ENCODE measurements around the gene GRID1. TPM values are rescaled to one million over a fixed set of nuclear protein-coding genes. Genes with fewer than 3 reads are reported as not detected.

GRID1 gene
- polyA plus RNA-seq, 1 of the 3 experiments (the other 2 are of a cell fraction) = 0.13 TPM

DNA sequence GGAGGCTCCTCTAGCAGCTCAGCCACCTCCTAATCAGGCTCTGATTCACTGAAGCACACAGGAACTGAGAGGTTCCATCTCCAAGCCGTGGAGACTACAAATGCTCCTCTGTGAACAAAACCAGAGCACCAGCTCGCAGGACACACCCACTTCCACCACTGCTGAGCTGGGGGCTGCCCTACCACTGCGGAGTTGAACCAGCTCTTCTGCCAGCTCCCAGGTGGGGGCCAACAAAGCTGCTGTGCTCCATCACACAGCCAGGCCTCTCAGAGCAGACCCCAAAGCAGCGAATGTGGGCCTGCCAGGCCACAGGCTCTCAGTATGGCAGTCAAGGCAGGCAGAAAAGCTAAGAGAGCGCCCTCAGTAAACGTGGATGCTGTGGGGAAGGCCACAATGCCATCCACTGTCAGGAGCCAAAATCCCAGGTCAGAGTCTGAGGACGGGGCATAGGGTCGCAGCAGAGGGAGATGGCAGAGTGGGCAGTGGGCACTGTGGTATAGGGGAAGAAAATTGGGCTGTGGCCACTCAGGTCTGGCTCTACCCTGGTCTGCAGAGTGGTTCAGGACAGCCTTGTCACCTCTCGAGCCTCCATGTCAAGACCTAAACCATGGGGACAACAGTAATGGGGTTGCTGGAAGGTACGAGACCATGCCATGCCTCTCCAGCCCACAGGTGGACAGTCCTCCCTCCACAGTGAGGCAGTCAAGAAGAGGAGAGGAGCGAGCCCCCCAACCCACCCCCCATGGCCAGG is 82.1 kb downstream of the GRID1 start:
- Histone ChIP-seq H3F3A (replicated peaks; ENCODE audit: insufficient read depth) (no peaks in the 10 kb centered on the region), H3K4me1 (ENCODE audit: control insufficient read depth in 1 of 2, insufficient read depth in 2 of 2, low read depth in 1 of 2, low read length in 1 of 2) (peaks cover 0 to 29% of the 10 kb centered on the region in 2 experiments; a peak in 1 of 4 replicates), H3K9me3 (no peaks in the 10 kb centered on the region), H3K27ac (ENCODE audit: low read depth in 2 of 2, low read length in 1 of 2) (peak overlapping the region in 1 of 2 experiments; percentile 70; a peak in 2 of 4 replicates), H2AFZ (ENCODE audit: low read depth) (no peak overlapping the region), H3K4me3 (ENCODE audit: low read depth in 2 of 2, low read length in 1 of 2) (no peak overlapping the region), H3K79me2 (ENCODE audit: insufficient read depth) (no peaks in the 10 kb centered on the region), H3K4me2 (no peak overlapping the region), H4K20me1 (ENCODE audit: insufficient read depth) (no peaks in the 10 kb centered on the region), H3K36me3 (replicated peaks in 1 of 2; ENCODE audit: control insufficient read depth in 1 of 2, insufficient read depth in 2 of 2, low read length in 1 of 2) (no peaks in the 10 kb centered on the region), H3K9ac (no peak overlapping the region), H3K9me2 (no peaks in the 10 kb centered on the region), H3K27me3 (ENCODE audit: insufficient read depth) (no peaks in the 10 kb centered on the region)
- no peak for DNase-seq
- no peak for TF ChIP-seq SIN3A (IDR thresholded peaks at IDR 0.05; ENCODE audit: borderline replicate concordance, low read depth, low read length)
- TF ChIP-seq RXRA (IDR thresholded peaks at IDR 0.05; ENCODE audit: borderline replicate concordance, low read depth) = no peak
- TF ChIP-seq, protein P1, sequence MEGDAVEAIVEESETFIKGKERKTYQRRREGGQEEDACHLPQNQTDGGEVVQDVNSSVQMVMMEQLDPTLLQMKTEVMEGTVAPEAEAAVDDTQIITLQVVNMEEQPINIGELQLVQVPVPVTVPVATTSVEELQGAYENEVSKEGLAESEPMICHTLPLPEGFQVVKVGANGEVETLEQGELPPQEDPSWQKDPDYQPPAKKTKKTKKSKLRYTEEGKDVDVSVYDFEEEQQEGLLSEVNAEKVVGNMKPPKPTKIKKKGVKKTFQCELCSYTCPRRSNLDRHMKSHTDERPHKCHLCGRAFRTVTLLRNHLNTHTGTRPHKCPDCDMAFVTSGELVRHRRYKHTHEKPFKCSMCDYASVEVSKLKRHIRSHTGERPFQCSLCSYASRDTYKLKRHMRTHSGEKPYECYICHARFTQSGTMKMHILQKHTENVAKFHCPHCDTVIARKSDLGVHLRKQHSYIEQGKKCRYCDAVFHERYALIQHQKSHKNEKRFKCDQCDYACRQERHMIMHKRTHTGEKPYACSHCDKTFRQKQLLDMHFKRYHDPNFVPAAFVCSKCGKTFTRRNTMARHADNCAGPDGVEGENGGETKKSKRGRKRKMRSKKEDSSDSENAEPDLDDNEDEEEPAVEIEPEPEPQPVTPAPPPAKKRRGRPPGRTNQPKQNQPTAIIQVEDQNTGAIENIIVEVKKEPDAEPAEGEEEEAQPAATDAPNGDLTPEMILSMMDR (IDR thresholded peaks at IDR 0.05) = no peak
- TF ChIP-seq RAD21 (IDR thresholded peaks at IDR 0.05; ENCODE audit: low read length) = no peak
- TF ChIP-seq, protein P2, sequence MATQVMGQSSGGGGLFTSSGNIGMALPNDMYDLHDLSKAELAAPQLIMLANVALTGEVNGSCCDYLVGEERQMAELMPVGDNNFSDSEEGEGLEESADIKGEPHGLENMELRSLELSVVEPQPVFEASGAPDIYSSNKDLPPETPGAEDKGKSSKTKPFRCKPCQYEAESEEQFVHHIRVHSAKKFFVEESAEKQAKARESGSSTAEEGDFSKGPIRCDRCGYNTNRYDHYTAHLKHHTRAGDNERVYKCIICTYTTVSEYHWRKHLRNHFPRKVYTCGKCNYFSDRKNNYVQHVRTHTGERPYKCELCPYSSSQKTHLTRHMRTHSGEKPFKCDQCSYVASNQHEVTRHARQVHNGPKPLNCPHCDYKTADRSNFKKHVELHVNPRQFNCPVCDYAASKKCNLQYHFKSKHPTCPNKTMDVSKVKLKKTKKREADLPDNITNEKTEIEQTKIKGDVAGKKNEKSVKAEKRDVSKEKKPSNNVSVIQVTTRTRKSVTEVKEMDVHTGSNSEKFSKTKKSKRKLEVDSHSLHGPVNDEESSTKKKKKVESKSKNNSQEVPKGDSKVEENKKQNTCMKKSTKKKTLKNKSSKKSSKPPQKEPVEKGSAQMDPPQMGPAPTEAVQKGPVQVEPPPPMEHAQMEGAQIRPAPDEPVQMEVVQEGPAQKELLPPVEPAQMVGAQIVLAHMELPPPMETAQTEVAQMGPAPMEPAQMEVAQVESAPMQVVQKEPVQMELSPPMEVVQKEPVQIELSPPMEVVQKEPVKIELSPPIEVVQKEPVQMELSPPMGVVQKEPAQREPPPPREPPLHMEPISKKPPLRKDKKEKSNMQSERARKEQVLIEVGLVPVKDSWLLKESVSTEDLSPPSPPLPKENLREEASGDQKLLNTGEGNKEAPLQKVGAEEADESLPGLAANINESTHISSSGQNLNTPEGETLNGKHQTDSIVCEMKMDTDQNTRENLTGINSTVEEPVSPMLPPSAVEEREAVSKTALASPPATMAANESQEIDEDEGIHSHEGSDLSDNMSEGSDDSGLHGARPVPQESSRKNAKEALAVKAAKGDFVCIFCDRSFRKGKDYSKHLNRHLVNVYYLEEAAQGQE (IDR thresholded peaks at IDR 0.05; ENCODE audit: low read depth, low read length) = no peak
- TF ChIP-seq RCOR1 (IDR thresholded peaks at IDR 0.05; ENCODE audit: low read length) = no peak
- POLR2A ChIA-PET = no interaction called here
- CTCF ChIA-PET = interaction anchor here (1.0 kb wide), 1 partner anchor 65 kb away, joined by 3 read pairs; no protein-coding TSS in a partner anchor
- WGBS (ENCODE audit: low lambda C conversion rate) = 16% methylated on average over 5 of the region's 11 CpGs

DNA sequence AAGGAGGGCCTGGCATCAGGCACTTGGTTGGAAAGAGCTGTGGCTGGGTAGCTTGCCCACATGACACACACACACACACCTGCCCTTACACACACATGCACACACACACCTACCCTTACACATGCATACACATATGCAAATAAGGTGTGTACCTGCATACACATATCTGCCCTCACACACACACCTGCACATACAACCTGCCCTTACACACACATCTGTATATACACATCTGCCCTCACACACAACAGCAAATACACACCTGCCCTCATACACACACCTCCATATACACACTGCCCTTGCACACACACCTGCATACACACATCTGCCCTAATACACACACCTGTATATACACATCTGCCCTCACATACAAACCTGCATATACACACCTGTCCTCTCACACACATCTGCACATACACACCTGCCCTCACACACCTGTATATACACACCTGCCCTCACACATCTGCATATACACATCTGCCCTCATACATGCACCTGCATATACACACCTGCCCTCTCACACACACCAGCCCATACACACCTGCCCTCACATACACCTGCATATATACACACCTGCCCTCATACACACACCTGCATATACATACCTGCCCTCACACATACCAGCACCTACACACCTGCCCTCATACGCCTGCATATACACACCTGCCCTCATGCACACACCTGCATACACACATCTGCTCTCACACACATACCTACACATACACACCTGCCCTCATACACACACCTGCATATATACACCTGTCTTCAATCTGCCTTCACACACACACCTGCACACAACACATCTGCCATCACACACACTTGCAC is 82.9 kb downstream of the GRID1 start:
- H4K20me1 ChIP-seq (ENCODE audit: insufficient read depth) = no peaks in the 10 kb centered on the region
- H3K27ac ChIP-seq (ENCODE audit: low read depth in 2 of 2, low read length in 1 of 2) = no peak overlapping the region
- no peak overlapping the region for H3K4me3 ChIP-seq (ENCODE audit: low read depth in 2 of 2, low read length in 1 of 2)
- CTCF ChIA-PET = interaction anchor here (1.0 kb wide), 1 partner anchor 65 kb away, joined by 3 read pairs; no protein-coding TSS in a partner anchor
- DNase-seq = peak; percentile 1
- WGBS (ENCODE audit: low lambda C conversion rate) = 40% methylated on average over 1 of the region's 1 CpG
- H3K9me3 ChIP-seq = no peaks in the 10 kb centered on the region
- POLR2A ChIA-PET = no interaction called here
- no peaks in the 10 kb centered on the region for H3K79me2 ChIP-seq (ENCODE audit: insufficient read depth)
- H3K4me2 ChIP-seq = no peak overlapping the region
- no peaks in the 10 kb centered on the region for H3K27me3 ChIP-seq (ENCODE audit: insufficient read depth)
- H3F3A ChIP-seq (replicated peaks; ENCODE audit: insufficient read depth) = no peaks in the 10 kb centered on the region
- no peak overlapping the region for H3K9ac ChIP-seq
- peaks cover 0 to 29% of the 10 kb centered on the region in 2 experiments; a peak in 1 of 4 replicates for H3K4me1 ChIP-seq (ENCODE audit: control insufficient read depth in 1 of 2, insufficient read depth in 2 of 2, low read depth in 1 of 2, low read length in 1 of 2)
- no peak overlapping the region for H2AFZ ChIP-seq (ENCODE audit: low read depth)
- H3K9me2 ChIP-seq = no peaks in the 10 kb centered on the region
- no peaks in the 10 kb centered on the region for H3K36me3 ChIP-seq (replicated peaks in 1 of 2; ENCODE audit: control insufficient read depth in 1 of 2, insufficient read depth in 2 of 2, low read length in 1 of 2)
- TF ChIP-seq GABPA (IDR thresholded peaks at IDR 0.05; ENCODE audit: low read depth) (no peak), MEF2A (IDR thresholded peaks at IDR 0.05; ENCODE audit: borderline replicate concordance, low read depth) (no peak), NFIC (IDR thresholded peaks at IDR 0.05; ENCODE audit: borderline replicate concordance) (no peak), FOSL2 (IDR thresholded peaks at IDR 0.05; ENCODE audit: borderline replicate concordance, low read depth) (no peak), ELF1 (IDR thresholded peaks at IDR 0.05) (no peak), EZH2phosphoT487 (IDR thresholded peaks at IDR 0.05; ENCODE audit: borderline replicate concordance, low read depth) (no peak), RAD21 (IDR thresholded peaks at IDR 0.05; ENCODE audit: low read length) (no peak), EP300 (IDR thresholded peaks at IDR 0.05; ENCODE audit: borderline replicate concordance in 1 of 2, low read depth in 1 of 2, low read length in 1 of 2) (no peak), YY1 (IDR thresholded peaks at IDR 0.05; ENCODE audit: low read depth) (no peak), CHD2 (IDR thresholded peaks at IDR 0.05; ENCODE audit: low read length, partially characterized antibody) (no peak), GATA2 (CRISPR knock-in tag; IDR thresholded peaks at IDR 0.05) (no peak), SMC3 (IDR thresholded peaks at IDR 0.05; ENCODE audit: low read depth, low read length) (no peak)
- TF ChIP-seq, protein P3, sequence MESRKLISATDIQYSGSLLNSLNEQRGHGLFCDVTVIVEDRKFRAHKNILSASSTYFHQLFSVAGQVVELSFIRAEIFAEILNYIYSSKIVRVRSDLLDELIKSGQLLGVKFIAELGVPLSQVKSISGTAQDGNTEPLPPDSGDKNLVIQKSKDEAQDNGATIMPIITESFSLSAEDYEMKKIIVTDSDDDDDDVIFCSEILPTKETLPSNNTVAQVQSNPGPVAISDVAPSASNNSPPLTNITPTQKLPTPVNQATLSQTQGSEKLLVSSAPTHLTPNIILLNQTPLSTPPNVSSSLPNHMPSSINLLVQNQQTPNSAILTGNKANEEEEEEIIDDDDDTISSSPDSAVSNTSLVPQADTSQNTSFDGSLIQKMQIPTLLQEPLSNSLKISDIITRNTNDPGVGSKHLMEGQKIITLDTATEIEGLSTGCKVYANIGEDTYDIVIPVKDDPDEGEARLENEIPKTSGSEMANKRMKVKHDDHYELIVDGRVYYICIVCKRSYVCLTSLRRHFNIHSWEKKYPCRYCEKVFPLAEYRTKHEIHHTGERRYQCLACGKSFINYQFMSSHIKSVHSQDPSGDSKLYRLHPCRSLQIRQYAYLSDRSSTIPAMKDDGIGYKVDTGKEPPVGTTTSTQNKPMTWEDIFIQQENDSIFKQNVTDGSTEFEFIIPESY (IDR thresholded peaks at IDR 0.05; ENCODE audit: borderline replicate concordance, low read depth) = no peak
